Left hindlimb (tissue), 1 donor: ENCODE measurements around the gene KCNT1.

Source experiments
- DNase-seq: peaks from one replicate; pipeline ENCODE4 v3.0.0-alpha.2; 2018

Gene KCNT1

GRCh38 chr9:135701067-135701958, 672 bp upstream of the KCNT1 start:
- DNase-seq, result peak; percentile 44

DNA sequence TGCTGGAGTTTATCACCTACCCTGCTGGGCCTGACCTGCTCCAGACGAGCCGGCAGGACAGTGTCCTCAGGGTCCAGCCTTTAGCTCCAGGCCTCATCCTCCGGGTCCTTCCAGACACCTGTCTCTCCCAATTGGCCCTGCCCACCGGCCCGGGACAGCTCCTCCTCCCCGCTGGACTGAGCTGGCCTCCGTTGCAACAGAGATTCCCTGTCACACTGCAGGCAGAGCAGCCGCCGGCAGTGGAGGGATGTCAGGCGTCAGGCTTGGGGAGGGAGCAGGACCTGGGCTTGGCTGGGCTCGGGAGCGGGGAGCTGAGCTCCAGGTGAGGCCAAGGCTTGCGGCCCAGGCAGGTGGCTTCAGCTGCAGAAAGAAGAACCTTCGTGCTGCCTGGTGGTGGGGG, 1.7 kb downstream of the KCNT1 start:
- no peak for DNase-seq

DNA sequence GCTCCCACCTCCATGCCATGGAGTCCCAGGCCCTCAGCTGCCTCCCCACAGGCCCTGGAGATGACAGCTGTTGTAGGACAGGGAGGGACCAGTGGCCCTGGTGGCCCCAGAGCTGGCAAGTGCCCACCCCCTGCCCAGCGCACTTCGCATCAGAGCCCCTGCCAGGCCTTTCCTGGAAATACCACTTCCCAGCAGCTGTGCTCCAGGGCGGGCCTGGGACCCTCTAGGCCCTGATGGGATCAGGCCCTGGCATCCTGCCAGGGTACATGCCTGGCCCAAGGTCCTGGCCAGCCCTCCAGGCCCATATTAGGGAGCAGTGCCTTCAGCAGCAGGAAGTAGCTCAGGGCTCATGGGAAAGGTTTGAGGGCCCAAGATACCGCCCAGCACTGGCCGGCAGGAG, 2.5 kb downstream of the KCNT1 start:
- peak; percentile 78 for DNase-seq

DNA sequence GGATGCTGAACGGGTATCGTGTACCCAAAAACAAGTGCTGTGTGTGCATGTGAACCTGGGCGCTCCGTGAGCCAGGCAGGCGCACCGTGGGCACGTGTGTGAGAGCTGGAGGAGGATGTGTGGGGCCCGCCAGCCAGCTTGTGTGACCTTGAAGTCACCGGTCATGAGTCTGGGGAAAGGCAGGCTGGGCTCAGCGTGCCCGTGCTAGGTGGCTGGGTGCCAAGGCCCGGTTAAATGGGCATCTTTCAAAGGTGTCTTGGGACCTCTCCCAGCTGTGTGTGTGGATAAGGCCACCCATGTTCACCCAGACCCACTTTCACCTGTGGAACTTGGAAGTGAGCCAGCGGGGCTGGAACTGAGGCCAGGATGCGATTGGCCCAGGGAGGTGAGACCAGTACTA, 3.4 kb downstream of the KCNT1 start:
- no peak for DNase-seq

- no peak for DNase-seq
Measured at GRCh38 chr9:135706288-135706687, 4.3 kb downstream of the KCNT1 start.

GRCh38 chr9:135707252-135708138, 5.5 kb downstream of the KCNT1 start:
- DNase-seq, result no peak

DNA sequence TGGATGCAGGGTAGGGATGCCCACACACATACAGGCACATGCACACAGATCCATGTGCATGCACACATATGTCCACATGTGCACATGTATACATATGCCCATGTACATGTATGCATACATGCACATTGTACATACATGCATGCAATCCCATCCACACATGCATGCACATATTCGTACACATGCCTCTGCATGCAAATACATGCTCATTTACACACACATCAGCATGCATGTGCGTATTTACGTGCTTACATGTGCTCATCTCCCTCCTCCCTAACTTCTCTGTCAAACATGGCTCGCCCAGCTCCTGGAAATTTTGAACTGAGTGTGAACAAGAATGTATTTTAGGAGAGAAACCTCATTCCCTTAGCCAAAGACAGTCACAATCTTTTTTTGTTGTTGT, 6.2 kb downstream of the KCNT1 start:
- no peak for DNase-seq

DNA sequence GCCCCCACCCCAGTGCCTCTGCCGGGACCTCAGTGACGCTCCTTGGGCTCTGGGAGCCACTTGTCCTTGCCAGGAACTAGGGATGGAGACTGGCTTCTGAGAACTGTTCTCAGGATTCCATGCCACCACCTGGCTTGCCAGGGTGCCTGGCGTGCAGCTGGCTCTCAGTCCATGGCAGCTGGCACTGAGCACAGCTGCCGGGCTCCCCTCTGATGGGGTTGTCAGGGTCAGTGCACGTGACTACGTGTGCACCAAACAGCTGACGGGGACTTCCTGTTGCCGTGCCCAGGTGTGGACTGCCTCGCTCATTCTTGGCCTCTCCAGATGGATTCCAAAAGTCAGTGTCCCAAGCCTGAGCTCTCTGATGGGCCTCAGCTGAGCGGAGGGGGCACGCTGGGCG, 9.4 kb downstream of the KCNT1 start:
- no peak for DNase-seq

DNA sequence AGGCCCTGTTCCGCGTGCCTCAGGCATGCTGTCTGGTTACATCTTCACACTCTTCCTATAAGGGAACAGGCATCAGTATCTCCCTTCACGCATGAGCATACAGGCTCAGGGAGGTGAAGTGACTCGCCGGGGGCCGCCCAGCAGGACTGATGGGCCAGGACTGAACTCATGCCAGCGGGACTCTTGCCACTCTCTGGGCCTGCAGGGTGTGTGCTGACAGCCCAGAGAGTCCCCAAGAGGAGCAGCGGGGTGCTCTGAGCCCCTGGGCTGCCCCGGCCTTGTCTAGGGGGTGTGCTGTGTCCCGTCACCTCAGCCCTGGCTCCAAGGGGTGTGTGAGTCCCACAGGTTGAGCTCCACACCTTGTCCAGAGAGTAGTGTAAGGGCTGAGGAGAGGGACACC, 9.9 kb downstream of the KCNT1 start:
- no peak for DNase-seq

DNA sequence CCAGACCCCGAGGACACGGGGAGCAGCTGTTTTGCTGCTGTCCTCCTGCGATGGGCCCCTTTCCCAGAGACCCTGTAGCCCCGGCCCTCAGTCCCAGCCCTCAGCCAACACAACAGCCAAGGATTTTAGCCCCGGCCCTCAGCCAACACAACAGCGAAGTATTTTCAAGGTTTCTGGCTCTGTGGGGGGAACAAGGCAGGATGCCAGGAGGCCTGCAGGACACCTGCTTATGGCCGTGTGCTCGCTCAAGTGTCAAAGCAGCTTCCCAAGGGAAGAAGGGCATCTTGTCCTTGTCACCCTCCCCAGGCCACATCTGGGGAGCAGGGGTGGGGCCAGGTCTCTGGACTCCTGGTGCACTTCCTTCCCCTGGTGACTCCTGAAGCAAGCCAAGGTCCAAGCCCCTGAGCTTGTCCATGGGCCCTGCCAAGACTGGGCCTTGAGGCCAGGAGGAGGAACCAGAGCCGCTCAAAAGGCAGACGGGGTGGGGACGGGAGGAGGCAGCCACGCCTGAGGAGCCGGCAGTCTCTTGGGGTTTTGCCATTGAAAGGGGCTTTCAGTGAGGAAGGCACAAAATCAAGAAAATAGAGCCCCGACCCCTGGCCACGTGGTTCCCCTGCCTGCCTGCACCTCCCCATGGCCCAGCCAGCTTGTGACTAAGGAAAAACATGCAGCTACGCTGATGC, 10.8 kb downstream of the KCNT1 start:
- DNase-seq, result peak; percentile 62

DNA sequence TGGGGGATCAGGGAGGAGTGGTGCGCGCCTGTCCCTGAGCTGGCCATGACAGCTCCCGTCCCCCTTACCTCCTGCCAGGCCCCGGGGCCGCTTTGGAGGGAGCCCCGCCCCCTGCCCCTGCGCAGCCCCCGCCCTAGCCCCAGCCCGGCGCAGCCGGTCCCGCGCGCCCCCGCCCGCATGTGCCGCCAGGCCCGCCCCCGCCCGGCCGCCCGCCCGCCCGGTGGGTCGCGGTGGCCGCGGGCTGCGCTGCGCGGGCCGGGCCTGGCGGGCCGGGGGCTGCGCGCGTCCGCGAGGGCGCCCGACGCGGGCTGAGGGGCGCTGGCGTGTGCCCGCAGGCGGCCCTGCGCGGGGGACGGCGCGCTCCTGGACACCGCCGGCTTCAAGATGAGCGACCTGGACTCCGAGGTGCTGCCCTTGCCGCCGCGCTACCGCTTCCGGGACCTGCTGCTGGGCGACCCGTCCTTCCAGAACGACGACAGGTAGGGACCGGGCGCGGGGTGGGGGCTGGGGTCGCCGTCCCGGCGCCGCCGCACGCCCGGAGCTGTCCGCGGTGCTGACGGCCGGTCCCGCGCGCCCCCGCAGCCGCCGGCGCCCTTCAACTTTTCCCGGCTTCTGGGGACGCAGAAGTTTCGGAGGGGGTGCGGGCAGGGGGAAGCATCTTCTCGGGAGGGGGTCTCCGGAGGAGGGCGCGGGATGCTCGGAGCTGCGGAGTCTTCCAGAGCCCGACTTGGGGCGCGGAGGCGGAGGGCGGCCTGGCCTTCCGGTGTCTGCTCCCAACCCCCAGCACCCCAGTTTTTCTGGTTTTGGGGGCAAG, 12.5 kb downstream of the KCNT1 start:
- DNase-seq, result no peak

DNA sequence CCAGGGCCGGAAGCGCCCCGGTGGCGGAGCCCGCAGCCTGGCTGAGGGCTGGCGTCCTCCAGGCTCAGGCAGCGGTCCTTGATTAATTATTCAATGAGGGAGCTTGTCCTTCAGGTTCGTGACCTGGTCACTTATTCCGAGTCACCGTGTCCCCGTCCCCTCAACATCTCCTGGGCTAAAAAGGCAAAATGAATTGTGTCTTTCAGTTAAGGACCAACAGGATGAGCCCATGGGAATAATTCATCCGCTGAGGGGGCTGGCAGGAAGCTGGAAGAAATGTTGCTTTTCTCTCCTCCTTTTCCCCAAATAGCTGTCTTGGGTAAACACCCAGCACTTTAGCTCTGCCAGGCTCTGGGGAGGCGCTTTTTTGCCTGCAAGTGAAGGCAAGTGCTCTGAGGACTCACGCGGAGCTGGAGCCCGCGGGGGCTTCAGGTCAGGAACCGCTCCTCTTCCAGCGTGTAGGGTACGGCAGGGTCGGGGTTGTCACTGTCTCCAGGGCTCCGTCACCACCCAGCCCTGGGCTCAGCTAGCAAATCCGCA, 13.1 kb downstream of the KCNT1 start:
- DNase-seq, result no peak

DNA sequence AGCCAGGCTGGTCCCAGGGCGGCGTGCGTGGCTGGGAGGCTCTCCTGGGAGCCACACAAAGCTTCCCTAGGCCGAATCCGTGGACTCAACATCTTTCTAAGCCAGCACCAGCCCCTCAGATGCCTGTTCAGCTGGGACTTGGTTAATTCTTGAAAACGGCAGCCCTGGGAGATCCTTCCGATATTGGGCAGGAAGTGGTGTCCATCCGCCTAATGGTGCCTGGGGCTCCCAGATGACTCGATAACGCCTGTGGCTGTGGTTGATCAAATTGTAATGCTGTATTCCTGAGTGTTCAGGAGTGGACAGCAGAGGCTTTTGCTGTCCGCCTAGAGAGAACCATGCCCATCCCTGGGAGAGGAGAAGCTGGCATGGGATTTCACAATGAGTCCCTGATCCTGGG, 14.1 kb downstream of the KCNT1 start:
- no peak for DNase-seq

GRCh38 chr9:135717410-135717809, 15.4 kb downstream of the KCNT1 start:
- no peak for DNase-seq

GRCh38 chr9:135718616-135719015, 16.6 kb downstream of the KCNT1 start:
- DNase-seq, result no peak

GRCh38 chr9:135719472-135719871, 17.5 kb downstream of the KCNT1 start:
- DNase-seq, result no peak

DNA sequence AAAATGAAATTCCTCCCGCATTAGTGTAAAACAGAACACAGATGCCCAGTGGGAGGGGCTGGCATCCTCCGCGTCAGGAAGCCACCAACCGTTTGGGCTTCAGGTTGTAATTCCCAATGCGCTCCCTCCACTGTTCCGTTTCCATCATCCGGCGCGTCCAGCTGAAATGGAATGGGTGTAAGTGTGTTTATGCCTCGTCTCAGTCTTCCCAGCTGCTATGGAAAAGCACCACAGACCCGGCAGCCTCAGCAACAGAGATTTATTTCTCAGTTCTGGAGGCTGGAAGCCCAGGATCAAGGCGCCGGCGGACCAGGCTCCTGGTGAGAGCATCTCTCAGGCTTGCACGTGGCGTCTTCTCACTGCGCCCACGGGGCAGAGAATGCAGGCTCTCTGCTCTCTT, 20.4 kb downstream of the KCNT1 start:
- no peak for DNase-seq

DNA sequence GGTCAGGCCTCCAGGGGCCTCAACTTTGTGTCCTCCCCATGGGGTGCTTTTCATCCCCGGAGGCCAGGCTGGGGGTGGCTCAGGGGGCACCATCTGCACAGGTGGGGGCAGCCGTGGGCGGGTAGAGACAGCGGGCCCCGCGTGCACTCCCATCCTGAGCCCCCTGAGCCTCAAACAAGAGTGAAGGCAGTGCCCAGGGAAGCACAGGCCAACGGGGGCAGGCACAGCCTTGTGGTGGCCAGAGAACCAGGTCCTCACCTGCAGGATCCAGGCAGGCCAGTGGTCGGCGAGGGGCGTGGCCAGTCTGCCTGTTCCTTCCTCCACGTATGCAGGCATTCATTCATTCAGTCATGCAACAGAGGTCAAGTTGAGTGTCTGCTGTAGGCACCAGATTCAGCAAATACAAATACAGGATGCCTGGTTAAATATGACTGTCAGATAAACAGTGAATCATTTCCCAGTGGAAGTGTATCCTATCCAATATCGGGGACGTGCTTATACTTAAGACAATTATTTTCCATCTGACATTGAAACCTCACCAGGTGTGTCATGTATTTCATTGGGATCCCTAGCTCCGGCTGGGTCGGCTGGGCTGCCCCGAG, 22.3 kb downstream of the KCNT1 start:
- no peak for DNase-seq

GRCh38 chr9:135726138-135726853, 24.3 kb downstream of the KCNT1 start:
- DNase-seq, result no peak

DNA sequence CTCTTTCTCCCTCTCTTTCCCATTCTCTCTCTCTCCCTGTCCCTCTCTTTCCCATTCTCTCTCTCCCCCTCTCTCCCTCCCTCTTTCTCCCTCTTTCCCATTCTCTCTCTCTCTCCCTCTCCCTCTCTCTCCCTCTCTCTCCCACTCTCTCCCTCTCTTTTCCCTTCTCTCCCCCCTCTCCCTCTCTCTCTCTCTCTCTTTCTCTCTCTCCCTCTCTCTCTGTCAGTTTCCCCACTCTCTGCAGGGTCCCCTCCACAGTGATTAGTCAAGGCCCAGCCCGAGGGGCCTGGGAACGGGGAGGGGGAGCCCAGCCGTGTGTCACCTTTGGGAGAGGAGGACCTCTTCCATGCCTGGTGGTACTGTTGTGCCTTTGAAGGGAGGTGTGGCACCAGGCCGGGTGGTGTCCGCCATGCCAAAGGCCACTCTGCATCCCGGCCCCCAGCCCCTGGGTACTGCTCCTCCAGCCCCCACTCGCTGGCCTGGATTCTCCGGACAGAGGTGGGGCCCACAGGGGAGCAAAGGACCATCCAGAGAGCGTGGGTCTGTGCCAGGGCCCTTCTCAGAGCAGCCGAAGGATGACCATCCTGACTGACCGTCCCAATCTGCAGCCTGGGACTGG, 25.4 kb downstream of the KCNT1 start:
- DNase-seq, result no peak
